Esophagus muscularis mucosa (tissue), 4 donors: ENCODE measurements around the gene MAP1A. TPM values are rescaled to one million over a fixed set of nuclear protein-coding genes. Genes with fewer than 3 reads are reported as not detected.

ENCODE experiments used
- DNase-seq: peaks from one replicate; pipeline ENCODE4 v3.0.0-alpha.2; 2017; ENCODE audit errors: extremely low spot score
- H3K27ac ChIP-seq, 4 donors: fragments of 200-600 bp; sonication (generic); replicated peaks in 1 of 4; 1 replicate in 3 of 4; 2 replicates in 1 of 4; pipeline ENCODE4 v1.5.1; 2016 to 2019; ENCODE audit warnings: mild to moderate bottlenecking in 1 of 4
- H3K27me3 ChIP-seq, 4 donors: fragments of 200-600 bp; sonication (generic); one replicate each; pipeline versions ENCODE4 v1.5.1 to v1.6.0; 2016 to 2019
- H3K36me3 ChIP-seq, 4 donors: fragments of 200-600 bp; sonication (generic); one replicate each; pipeline ENCODE4 v1.5.1; 2016 to 2019
- H3K4me1 ChIP-seq, 4 donors: fragments of 200-600 bp; sonication (generic); one replicate each; pipeline ENCODE4 v1.5.1; 2016 to 2019
- H3K4me3 ChIP-seq, 4 donors: fragments of 200-600 bp; sonication (generic); 1 replicate in 2 of 4; 2 replicates in 2 of 4; pipeline ENCODE4 v1.5.1; 2016 to 2019; ENCODE audit warnings: mild to moderate bottlenecking in 4 of 4, moderate library complexity in 1 of 4
- H3K9me3 ChIP-seq, 4 donors: fragments of 200-600 bp; sonication (generic); 1 replicate in 3 of 4; 2 replicates in 1 of 4; pipeline ENCODE4 v1.5.1; 2016 to 2019
- CTCF ChIP-seq, 3 experiments: fragments of 200-600 bp in 2 of 3; fragments of 450-650 bp in 1 of 3; sonication (generic) in 2 of 3; IDR thresholded peaks; one replicate each; pipeline ENCODE4 v1.5.1; 2017 to 2019; ENCODE audit warnings: antibody characterized with exemption in 3 of 3, mild to moderate bottlenecking in 2 of 3, moderate library complexity in 1 of 3
- EP300 ChIP-seq: sonication (generic); formaldehyde crosslinking; IDR thresholded peaks from one replicate; pipeline ENCODE4 v1.6.1; 2017; ENCODE audit warnings: antibody characterized with exemption
- POLR2A ChIP-seq: fragments of 450-650 bp; IDR thresholded peaks from one replicate; pipeline ENCODE4 v1.6.1; 2017; ENCODE audit warnings: antibody characterized with exemption, moderate library complexity, mild to moderate bottlenecking, low read depth
- POLR2AphosphoS5 ChIP-seq, 2 donors: sonication (generic); formaldehyde crosslinking; IDR thresholded peaks; one replicate each; pipeline ENCODE4 v1.6.1; 2017; ENCODE audit warnings: antibody characterized with exemption in 2 of 2
- WGBS: methylation state at CpG from one replicate; pipeline ENCODE4 v1.1.5; 2018; 5-methylcytosine and 5-hydroxymethylcytosine counted together
- intact Hi-C: fragments of 100-400 bp; cut with DNase I; formaldehyde crosslinking; loops from one replicate; pipeline ENCODE4 v1.15.1; 2023
- total RNA-seq, 4 donors: library from RNA; depleted of rRNA; stranded (reverse); fragments of >200 nt; gene quantifications; one replicate each; pipeline versions ENCODE4 v1.1.0 to v1.2.1, GENCODE V29; 2016

MAP1A gene
- total RNA-seq, 4 donors from 2014 or later, result 30.0 to 59.5 (median 37.4) TPM

DNA sequence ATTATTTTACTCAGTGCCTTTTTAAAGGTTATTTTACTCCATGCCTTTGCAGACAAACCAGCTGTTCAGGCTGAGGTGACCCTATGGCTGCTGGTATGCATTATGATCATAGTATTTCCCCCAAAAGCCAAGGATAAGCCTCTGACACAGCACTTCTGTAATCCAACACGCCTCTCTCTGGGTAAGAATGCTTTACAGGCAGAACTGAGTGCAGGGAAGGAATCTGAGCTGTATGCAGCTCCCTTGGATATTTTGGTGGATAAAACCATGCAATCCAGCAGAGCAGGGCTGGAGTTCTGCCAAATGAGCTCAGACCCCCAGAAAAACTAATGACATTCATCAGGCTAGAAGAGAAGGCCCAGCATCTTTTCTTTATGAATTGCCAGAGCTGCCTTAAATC lies 11.7 kb upstream of the MAP1A start:
- WGBS, result 92% methylated on average over 1 of the region's 1 CpG
- no peak for DNase-seq
- TF ChIP-seq POLR2A (no peak), POLR2AphosphoS5 (IDR thresholded peaks at IDR 0.05) (no peak), CTCF (IDR thresholded peaks at IDR 0.05) (no peak), EP300 (no peak)
- intact Hi-C loops, result no loop called here
- Histone ChIP-seq H3K27ac (no peak overlapping the region), H3K4me1 (peaks cover 14 to 26% (median 21%) of the 10 kb centered on the region in 4 donors), H3K9me3 (no peaks in the 10 kb centered on the region), H3K4me3 (no peak overlapping the region), H3K27me3 (no peaks in the 10 kb centered on the region), H3K36me3 (no peaks in the 10 kb centered on the region)

- intact Hi-C loops, result no loop called here
- H3K27me3 ChIP-seq, result no peaks in the 10 kb centered on the region
- H3K4me1 ChIP-seq, result peaks cover 24 to 36% (median 31%) of the 10 kb centered on the region in 4 donors
- no peak for DNase-seq
- H3K4me3 ChIP-seq, result no peak overlapping the region
- no peaks in the 10 kb centered on the region for H3K36me3 ChIP-seq
- no peaks in the 10 kb centered on the region for H3K9me3 ChIP-seq
- peak overlapping the region in 3 of 4 donors; percentile 75 to 89 (median 83) for H3K27ac ChIP-seq
- TF ChIP-seq POLR2A (no peak), POLR2AphosphoS5 (IDR thresholded peaks at IDR 0.05) (no peak), EP300 (no peak), CTCF (IDR thresholded peaks at IDR 0.05) (no peak)
- WGBS, result 36% methylated on average over 1 of the region's 1 CpG
These were observed 9.0 kb upstream of the MAP1A start for GRCh38 chr15:43508421-43508820.

- Histone ChIP-seq H3K4me1 (peaks cover 24 to 37% (median 34%) of the 10 kb centered on the region in 4 donors), H3K27me3 (no peaks in the 10 kb centered on the region), H3K4me3 (peak overlapping the region; percentile 62 to 77 (median 72)), H3K36me3 (no peaks in the 10 kb centered on the region), H3K27ac (peak overlapping the region; percentile 75 to 89 (median 81)), H3K9me3 (no peaks in the 10 kb centered on the region)
- TF ChIP-seq EP300, result no peak
- peak in 1 of 2 donors; percentile 6 for TF ChIP-seq POLR2AphosphoS5 (IDR thresholded peaks at IDR 0.05)
- intact Hi-C loops, result no loop called here
- WGBS, result 42% methylated on average over 9 of the region's 9 CpGs
- no peak for DNase-seq
These were observed 8.3 kb upstream of the MAP1A start for GRCh38 chr15:43508991-43509659.

- Histone ChIP-seq H3K27ac (peak overlapping the region; percentile 75 to 89 (median 81)), H3K36me3 (no peaks in the 10 kb centered on the region), H3K27me3 (no peaks in the 10 kb centered on the region), H3K9me3 (no peaks in the 10 kb centered on the region), H3K4me1 (peaks cover 29 to 41% (median 35%) of the 10 kb centered on the region in 4 donors), H3K4me3 (peak overlapping the region; percentile 62 to 77 (median 72))
- WGBS, result 38% methylated on average over 8 of the region's 8 CpGs
- no peak for DNase-seq
- intact Hi-C loops, result no loop called here
- TF ChIP-seq POLR2AphosphoS5 (IDR thresholded peaks at IDR 0.05) (no peak), POLR2A (no peak), CTCF (IDR thresholded peaks at IDR 0.05) (no peak), EP300 (no peak)
These were observed 7.7 kb upstream of the MAP1A start for GRCh38 chr15:43509660-43510199.

GRCh38 chr15:43510200-43511011 lies 7.0 kb upstream of the MAP1A start:
- TF ChIP-seq POLR2A (peak; percentile 64), POLR2AphosphoS5 (IDR thresholded peaks at IDR 0.05) (peak; percentile 86 to 88), CTCF (IDR thresholded peaks at IDR 0.05) (peak; percentile 25 to 41 (median 26)), EP300 (no peak)
- under 1% methylated on average over 20 of the region's 41 CpGs for WGBS
- H3K4me3 ChIP-seq, result peak overlapping the region; percentile 62 to 77 (median 72)
- H3K27ac ChIP-seq, result peak overlapping the region; percentile 75 to 89 (median 81)
- peaks cover 33 to 47% (median 37%) of the 10 kb centered on the region in 4 donors for H3K4me1 ChIP-seq
- intact Hi-C loops, result no loop called here
- H3K27me3 ChIP-seq, result no peaks in the 10 kb centered on the region
- DNase-seq, result peak; percentile 99
- H3K36me3 ChIP-seq, result no peaks in the 10 kb centered on the region
- no peaks in the 10 kb centered on the region for H3K9me3 ChIP-seq
